ENCODE results near the gene IL4. TPM values are rescaled to one million over a fixed set of nuclear protein-coding genes. Genes with fewer than 3 reads are reported as not detected.

Gene IL4
- total RNA-seq, 1 experiment from 2014 or later = not detected

- DNase-seq (ENCODE audit: low read depth) = no peak
These were observed 3.6 kb upstream of the IL4 start for GRCh38 chr5:132669966-132670882.

GRCh38 chr5:132671000-132671399 is 2.8 kb upstream of the IL4 start:
- DNase-seq (ENCODE audit: low read depth) = no peak

- DNase-seq (ENCODE audit: low read depth) = no peak
These were observed 301 bp upstream of the IL4 start for GRCh38 chr5:132673488-132673887.

GRCh38 chr5:132674671-132675506 is 1.1 kb downstream of the IL4 start:
- peak; percentile 83 for DNase-seq (ENCODE audit: low read depth)

GRCh38 chr5:132675936-132676689 is 2.3 kb downstream of the IL4 start:
- DNase-seq (ENCODE audit: low read depth) = no peak

- DNase-seq (ENCODE audit: low read depth) = peak; percentile 93
These were observed 3.4 kb downstream of the IL4 start for GRCh38 chr5:132677191-132677590.

- DNase-seq (ENCODE audit: low read depth) = no peak
These were observed 4.1 kb downstream of the IL4 start for GRCh38 chr5:132677682-132678400.

GRCh38 chr5:132678735-132679134 is 4.9 kb downstream of the IL4 start:
- no peak for DNase-seq (ENCODE audit: low read depth)

- no peak for DNase-seq (ENCODE audit: low read depth)
These were observed 5.4 kb downstream of the IL4 start for GRCh38 chr5:132679166-132679565.

GRCh38 chr5:132679717-132680380 is 6.1 kb downstream of the IL4 start:
- no peak for DNase-seq (ENCODE audit: low read depth)

- DNase-seq (ENCODE audit: low read depth) = no peak
These were observed 7.1 kb downstream of the IL4 start for GRCh38 chr5:132680780-132681475.

- no peak for DNase-seq (ENCODE audit: low read depth)
These were observed 7.7 kb downstream of the IL4 start for GRCh38 chr5:132681476-132681831.

- no peak for DNase-seq (ENCODE audit: low read depth)
These were observed 8.2 kb downstream of the IL4 start for GRCh38 chr5:132681983-132682382.

GRCh38 chr5:132684491-132684890 is 10.7 kb downstream of the IL4 start:
- DNase-seq (ENCODE audit: low read depth) = no peak

- no peak for DNase-seq (ENCODE audit: low read depth)
These were observed 11.3 kb downstream of the IL4 start for GRCh38 chr5:132684922-132685720.

- DNase-seq (ENCODE audit: low read depth) = no peak
These were observed 12.4 kb downstream of the IL4 start for GRCh38 chr5:132686193-132686592.

GRCh38 chr5:132687995-132688394 is 14.2 kb downstream of the IL4 start:
- DNase-seq (ENCODE audit: low read depth) = no peak

GRCh38 chr5:132688536-132689339 is 14.9 kb downstream of the IL4 start:
- no peak for DNase-seq (ENCODE audit: low read depth)

All from HT1080 (cell line).